ENCODE results near the gene DNER.

The DNER gene

DNA sequence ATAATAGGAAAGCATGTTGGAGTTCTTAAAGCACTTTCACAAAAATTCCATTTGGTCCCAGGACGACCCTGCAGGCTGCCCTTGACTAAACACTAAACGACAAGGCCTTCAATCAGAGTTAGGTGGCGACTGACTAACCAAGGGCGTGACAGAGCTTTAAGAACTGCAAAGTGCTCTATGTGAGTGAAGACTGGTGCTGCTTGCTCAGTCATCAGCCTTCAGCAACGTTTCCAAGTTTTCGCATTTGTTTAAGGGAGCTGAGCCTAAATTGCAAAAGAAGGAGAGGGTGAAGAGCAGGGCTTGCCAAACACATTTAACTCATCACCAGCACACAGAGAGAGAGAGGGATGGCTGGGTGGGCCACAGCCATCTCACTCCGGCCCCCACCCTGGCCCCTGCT is 238.6 kb downstream of the DNER start:
- Histone ChIP-seq H4K20me1 (ENCODE audit: insufficient read depth) (no peaks in the 10 kb centered on the region), H3K9ac (no peak overlapping the region), H3K79me2 (ENCODE audit: insufficient read depth, low read depth) (no peaks in the 10 kb centered on the region), H3K4me2 (no peak overlapping the region), H2AFZ (ENCODE audit: low read depth) (no peak overlapping the region), H3K36me3 (ENCODE audit: insufficient read depth) (no peaks in the 10 kb centered on the region), H3K27me3 (ENCODE audit: insufficient read depth, low read depth) (no peaks in the 10 kb centered on the region), H3K4me1 (ENCODE audit: low read depth, poor library complexity, severe bottlenecking) (no peaks in the 10 kb centered on the region), H3K27ac (no peak overlapping the region), H3K4me3 (IDR thresholded peaks at IDR 0.05; ENCODE audit: insufficient read depth, low read depth, low read length) (no peak overlapping the region)
- no peak for TF ChIP-seq CTCF (conservative IDR thresholded peaks at IDR 0.05; ENCODE audit: low read depth, low read length)

DNA sequence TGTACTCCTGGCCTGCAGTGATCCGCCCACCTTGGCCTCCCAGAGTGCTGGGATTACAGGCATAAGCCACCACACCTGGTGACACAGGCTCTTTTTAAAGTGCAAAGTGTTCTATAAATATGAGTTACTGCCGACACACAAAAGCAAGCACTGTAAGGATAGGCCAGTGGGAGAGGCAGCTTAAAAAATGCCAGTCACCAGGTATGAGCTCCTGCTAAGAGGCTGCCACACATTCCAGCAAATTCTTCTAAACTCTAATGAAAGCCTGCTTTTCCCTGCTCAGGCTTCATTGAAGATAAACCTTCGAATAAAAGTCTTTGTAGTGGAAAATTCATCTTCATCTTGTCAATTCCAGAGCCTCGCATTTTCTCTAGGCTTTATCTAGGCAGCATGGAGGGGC is 240.2 kb downstream of the DNER start:
- Histone ChIP-seq H3K9ac (no peak overlapping the region), H3K36me3 (ENCODE audit: insufficient read depth) (no peaks in the 10 kb centered on the region), H3K27me3 (ENCODE audit: insufficient read depth, low read depth) (no peaks in the 10 kb centered on the region), H3K27ac (no peak overlapping the region), H2AFZ (ENCODE audit: low read depth) (no peak overlapping the region), H3K79me2 (ENCODE audit: insufficient read depth, low read depth) (no peaks in the 10 kb centered on the region), H4K20me1 (ENCODE audit: insufficient read depth) (no peaks in the 10 kb centered on the region), H3K4me3 (IDR thresholded peaks at IDR 0.05; ENCODE audit: insufficient read depth, low read depth, low read length) (no peak overlapping the region), H3K4me2 (no peak overlapping the region), H3K4me1 (ENCODE audit: low read depth, poor library complexity, severe bottlenecking) (no peaks in the 10 kb centered on the region)
- TF ChIP-seq CTCF (conservative IDR thresholded peaks at IDR 0.05; ENCODE audit: low read depth, low read length), result no peak

- TF ChIP-seq CTCF (conservative IDR thresholded peaks at IDR 0.05; ENCODE audit: low read depth, low read length), result no peak
- Histone ChIP-seq H3K4me3 (IDR thresholded peaks at IDR 0.05; ENCODE audit: insufficient read depth, low read depth, low read length) (no peak overlapping the region), H4K20me1 (ENCODE audit: insufficient read depth) (no peaks in the 10 kb centered on the region), H2AFZ (ENCODE audit: low read depth) (no peak overlapping the region), H3K9ac (no peak overlapping the region), H3K27ac (no peak overlapping the region), H3K36me3 (ENCODE audit: insufficient read depth) (no peaks in the 10 kb centered on the region), H3K4me1 (ENCODE audit: low read depth, poor library complexity, severe bottlenecking) (no peaks in the 10 kb centered on the region), H3K27me3 (ENCODE audit: insufficient read depth, low read depth) (no peaks in the 10 kb centered on the region), H3K79me2 (ENCODE audit: insufficient read depth, low read depth) (no peaks in the 10 kb centered on the region), H3K4me2 (no peak overlapping the region)
Observed at GRCh38 chr2:229470781-229471180, 243.6 kb downstream of the DNER start.

- Histone ChIP-seq H3K27ac (no peak overlapping the region), H4K20me1 (ENCODE audit: insufficient read depth) (no peaks in the 10 kb centered on the region), H3K36me3 (ENCODE audit: insufficient read depth) (no peaks in the 10 kb centered on the region), H3K4me2 (no peak overlapping the region), H3K27me3 (ENCODE audit: insufficient read depth, low read depth) (no peaks in the 10 kb centered on the region), H3K9ac (no peak overlapping the region), H3K79me2 (ENCODE audit: insufficient read depth, low read depth) (no peaks in the 10 kb centered on the region), H3K4me1 (ENCODE audit: low read depth, poor library complexity, severe bottlenecking) (no peaks in the 10 kb centered on the region), H2AFZ (ENCODE audit: low read depth) (no peak overlapping the region), H3K4me3 (IDR thresholded peaks at IDR 0.05; ENCODE audit: insufficient read depth, low read depth, low read length) (no peak overlapping the region)
- no peak for TF ChIP-seq CTCF (conservative IDR thresholded peaks at IDR 0.05; ENCODE audit: low read depth, low read length)
Observed at GRCh38 chr2:229467783-229468182, 246.6 kb downstream of the DNER start.
